ENCODE results near the gene RBM4.

Gene RBM4

GRCh38 chr11:66693356-66694055 is 55.0 kb downstream of the RBM4 start:
- no peak for TF ChIP-seq CTCF (conservative IDR thresholded peaks at IDR 0.05; ENCODE audit: control insufficient read depth, insufficient read depth, low read depth, low read length)
- no peak overlapping the region for H3K4me3 ChIP-seq (ENCODE audit: control insufficient read depth, low read depth, low read length)
- no peak for DNase-seq (ENCODE audit: low read depth)

- DNase-seq (ENCODE audit: low read depth) = no peak
- TF ChIP-seq CTCF (conservative IDR thresholded peaks at IDR 0.05; ENCODE audit: control insufficient read depth, insufficient read depth, low read depth, low read length) = no peak
- H3K4me3 ChIP-seq (ENCODE audit: control insufficient read depth, low read depth, low read length) = no peak overlapping the region
These were observed 55.5 kb downstream of the RBM4 start for GRCh38 chr11:66694056-66694410.

- H3K4me3 ChIP-seq (ENCODE audit: control insufficient read depth, low read depth, low read length) = no peak overlapping the region
- TF ChIP-seq CTCF (conservative IDR thresholded peaks at IDR 0.05; ENCODE audit: control insufficient read depth, insufficient read depth, low read depth, low read length) = peak; percentile 98
- DNase-seq (ENCODE audit: low read depth) = peak; percentile 97
These were observed 56.3 kb downstream of the RBM4 start for GRCh38 chr11:66694732-66695207.

Measured in fibroblast of mammary gland (primary cell).